DOHH2 (cell line): ENCODE results near the gene DNAJC18.

Experiments
- H3F3A ChIP-seq: fragments of 200-600 bp; sonication (generic), shearing (Covaris generic); 2 replicates; pipeline ENCODE4 v1.6.0; 2016; ENCODE audit warnings: antibody characterized with exemption, mild to moderate bottlenecking; ENCODE audit not compliant: control insufficient read depth, insufficient read depth
- H3K27ac ChIP-seq: fragments of 200-600 bp; sonication (generic); 2 replicates; pipeline ENCODE4 v1.5.1; 2014; ENCODE audit warnings: low read depth, mild to moderate bottlenecking, low read length, moderate library complexity
- H3K27me3 ChIP-seq: fragments of 200-600 bp; sonication (generic); 2 replicates; pipeline ENCODE4 v1.6.1; 2014; ENCODE audit warnings: mild to moderate bottlenecking, low read length, mixed read lengths; ENCODE audit not compliant: control insufficient read depth
- H3K36me3 ChIP-seq: fragments of 200-600 bp; sonication (generic); 2 replicates; pipeline ENCODE4 v1.6.1; 2014; ENCODE audit warnings: mild to moderate bottlenecking, low read length, moderate library complexity, mixed read lengths; ENCODE audit not compliant: control insufficient read depth
- H3K4me1 ChIP-seq: fragments of 200-600 bp; sonication (generic); 2 replicates; pipeline ENCODE4 v1.6.1; 2014; ENCODE audit warnings: mild to moderate bottlenecking, low read length, mixed read lengths; ENCODE audit not compliant: control insufficient read depth
- H3K4me2 ChIP-seq: fragments of 200-600 bp; sonication (generic); 2 replicates; pipeline ENCODE4 v1.6.0; 2014; ENCODE audit warnings: mild to moderate bottlenecking, low read length, moderate library complexity
- H3K4me3 ChIP-seq: fragments of 200-600 bp; sonication (generic); 2 replicates; pipeline ENCODE4 v1.5.1; 2014; ENCODE audit warnings: mild to moderate bottlenecking, low read length, mixed read lengths
- H3K79me2 ChIP-seq: fragments of 200-600 bp; sonication (generic); 2 replicates; pipeline ENCODE4 v1.6.1; 2014; ENCODE audit warnings: mild to moderate bottlenecking, low read length, mixed read lengths; ENCODE audit not compliant: control insufficient read depth
- H3K9me2 ChIP-seq: fragments of 200-600 bp; sonication (generic); replicated peaks from 2 replicates; pipeline ENCODE4 v1.6.1; 2014; ENCODE audit warnings: mild to moderate bottlenecking, low read length, mixed read lengths; ENCODE audit not compliant: control insufficient read depth
- H3K9me3 ChIP-seq: fragments of 200-600 bp; sonication (generic); 2 replicates; pipeline ENCODE4 v1.6.1; 2014; ENCODE audit warnings: antibody characterized with exemption, low read length, mixed read lengths; ENCODE audit not compliant: control insufficient read depth, insufficient read depth
- H4K20me1 ChIP-seq: fragments of 200-600 bp; sonication (generic); 2 replicates; pipeline ENCODE4 v1.6.0; 2014; ENCODE audit warnings: low read depth, mild to moderate bottlenecking, antibody characterized with exemption, low read length, moderate library complexity; ENCODE audit not compliant: control insufficient read depth, insufficient read depth
- CTCF ChIP-seq: fragments of 200-600 bp; sonication (generic); IDR thresholded peaks from one replicate; pipeline ENCODE4 v1.5.1; 2014; ENCODE audit warnings: antibody characterized with exemption, mild to moderate bottlenecking, low read depth, low read length; ENCODE audit not compliant: poor library complexity, severe bottlenecking
- EZH2phosphoT487 ChIP-seq: fragments of 200-600 bp; sonication (generic); IDR thresholded peaks from 2 replicates; pipeline ENCODE4 v1.6.1; 2017; ENCODE audit warnings: borderline replicate concordance, mild to moderate bottlenecking, antibody characterized with exemption, low read length, moderate library complexity, mixed read lengths

The DNAJC18 gene

GRCh38 chr5:139384591-139385051, 54.7 kb downstream of the DNAJC18 start:
- H3K9me2 ChIP-seq: no peaks in the 10 kb centered on the region
- peak overlapping the region; percentile 99 for H3K27ac ChIP-seq
- no peak for TF ChIP-seq EZH2phosphoT487
- no peak for TF ChIP-seq CTCF
- H3K27me3 ChIP-seq: no peaks in the 10 kb centered on the region
- H4K20me1 ChIP-seq: no peaks in the 10 kb centered on the region; the same call in 1 of the 2 replicates
- peak overlapping the region; percentile 99 for H3K4me3 ChIP-seq
- H3K4me2 ChIP-seq: peak overlapping the region; percentile 99
- peaks cover 48% of the 10 kb centered on the region for H3K36me3 ChIP-seq
- no peaks in the 10 kb centered on the region for H3K9me3 ChIP-seq
- H3K79me2 ChIP-seq: peaks cover 36% of the 10 kb centered on the region
- peaks cover 69% of the 10 kb centered on the region for H3K4me1 ChIP-seq
- peaks cover 56% of the 10 kb centered on the region for H3F3A ChIP-seq

- peak overlapping the region; percentile 99 for H3K4me2 ChIP-seq
- peaks cover 31% of the 10 kb centered on the region for H3K79me2 ChIP-seq
- no peaks in the 10 kb centered on the region for H3K27me3 ChIP-seq
- peaks cover 64% of the 10 kb centered on the region for H3K4me1 ChIP-seq
- no peaks in the 10 kb centered on the region; the same call in 1 of the 2 replicates for H4K20me1 ChIP-seq
- TF ChIP-seq CTCF (no peak), EZH2phosphoT487 (no peak)
- no peaks in the 10 kb centered on the region for H3K9me3 ChIP-seq
- H3K27ac ChIP-seq: peak overlapping the region; percentile 99
- H3K4me3 ChIP-seq: peak overlapping the region; percentile 99
- H3K9me2 ChIP-seq: no peaks in the 10 kb centered on the region
- peaks cover 51% of the 10 kb centered on the region for H3F3A ChIP-seq
- peaks cover 43% of the 10 kb centered on the region for H3K36me3 ChIP-seq
These were observed 55.2 kb downstream of the DNAJC18 start for GRCh38 chr5:139383993-139384590.

GRCh38 chr5:139383275-139383992, 55.9 kb downstream of the DNAJC18 start, which contains the start of gene SLC23A1:
Gene SLC23A1 (minus strand): TSS chr5:139383297. CDS start chr5:139383253, 44 bp downstream.
- peaks cover 24% of the 10 kb centered on the region for H3K79me2 ChIP-seq
- no peaks in the 10 kb centered on the region for H3K27me3 ChIP-seq
- TF ChIP-seq CTCF (no peak), EZH2phosphoT487 (no peak)
- H3K27ac ChIP-seq: peak within 1 kb of the TSS; percentile 99
- peak within 1 kb of the TSS; percentile 99; the same call in 1 of the 2 replicates for H3K4me3 ChIP-seq
- peaks cover 64% of the 10 kb centered on the region for H3K4me1 ChIP-seq
- H4K20me1 ChIP-seq: no peaks in the 10 kb centered on the region; the same call in 1 of the 2 replicates
- H3K9me2 ChIP-seq: no peaks in the 10 kb centered on the region
- peaks cover 48% of the 10 kb centered on the region for H3F3A ChIP-seq
- H3K36me3 ChIP-seq: peaks cover 37% of the 10 kb centered on the region
- H3K9me3 ChIP-seq: no peaks in the 10 kb centered on the region
- H3K4me2 ChIP-seq: peak within 1 kb of the TSS; percentile 99
